Tibial nerve (tissue), 4 donors: ENCODE measurements around the gene PRR35. TPM values are rescaled to one million over a fixed set of nuclear protein-coding genes. Genes with fewer than 3 reads are reported as not detected.

ENCODE experiments used
- DNase-seq, 2 donors: peaks; one replicate each; pipeline ENCODE4 v3.0.0-alpha.2; 2019; ENCODE audit warnings: low spot score in 2 of 2
- H3K27ac ChIP-seq, 4 donors: fragments of 200-600 bp; sonication (generic) in 3 of 4; one replicate each; pipeline ENCODE4 v1.5.1; 2017 to 2019; ENCODE audit warnings: mild to moderate bottlenecking in 1 of 4
- H3K27me3 ChIP-seq, 2 donors: fragments of 200-600 bp; sonication (generic) in 1 of 2; one replicate each; pipeline versions ENCODE4 v1.5.1 to v1.6.0; 2017 to 2019
- H3K36me3 ChIP-seq, 3 donors: fragments of 200-600 bp; sonication (generic); one replicate each; pipeline ENCODE4 v1.5.1; 2018 to 2019
- H3K4me1 ChIP-seq, 4 donors: fragments of 200-600 bp; sonication (generic) in 3 of 4; one replicate each; pipeline ENCODE4 v1.5.1; 2017 to 2019
- H3K4me3 ChIP-seq, 4 donors: fragments of 200-600 bp; sonication (generic) in 3 of 4; one replicate each; pipeline ENCODE4 v1.5.1; 2017 to 2019; ENCODE audit warnings: mild to moderate bottlenecking in 1 of 4, moderate library complexity in 1 of 4
- H3K9me3 ChIP-seq, 4 donors: fragments of 200-600 bp; sonication (generic) in 3 of 4; one replicate each; pipeline ENCODE4 v1.5.1; 2017 to 2019
- EP300 ChIP-seq, 2 donors: sonication (generic); formaldehyde crosslinking; IDR thresholded peaks; one replicate each; pipeline ENCODE4 v1.6.1; 2017; ENCODE audit warnings: antibody characterized with exemption in 2 of 2, mild to moderate bottlenecking in 1 of 2
- POLR2A ChIP-seq, 2 donors: fragments of 450-650 bp; IDR thresholded peaks; one replicate each; pipeline ENCODE4 v1.6.1; 2017; ENCODE audit warnings: antibody characterized with exemption in 2 of 2, mild to moderate bottlenecking in 2 of 2, moderate library complexity in 2 of 2
- WGBS, 2 donors: methylation state at CpG; one replicate each; pipeline ENCODE4 v1.1.5; 2018; 5-methylcytosine and 5-hydroxymethylcytosine counted together
- total RNA-seq, 4 donors: library from RNA; depleted of rRNA; stranded (reverse); fragments of >200 nt; gene quantifications; one replicate each; pipeline ENCODE4 v1.1.0, GENCODE V29; 2016
- TF ChIP-seq, protein P1 (sequence below), 5 experiments: fragments of 200-600 bp in 3 of 5; fragments of 450-650 bp in 2 of 5; sonication (generic) in 3 of 5; IDR thresholded peaks; one replicate each; pipeline ENCODE4 v1.5.1; 2016 to 2019; ENCODE audit warnings: antibody characterized with exemption in 5 of 5, mild to moderate bottlenecking in 3 of 5, moderate library complexity in 2 of 5

Gene PRR35
- total RNA-seq, 4 donors from 2014 or later = not detected

- Histone ChIP-seq H3K4me3 (no peak overlapping the region), H3K27me3 (no peaks in the 10 kb centered on the region), H3K4me1 (peaks cover 0 to 18% (median 15%) of the 10 kb centered on the region in 4 donors), H3K9me3 (no peaks in the 10 kb centered on the region), H3K36me3 (peaks cover 0 to 52% (median 0%) of the 10 kb centered on the region in 3 donors), H3K27ac (no peak overlapping the region)
- no peak for DNase-seq
- 75 to 79% methylated on average over 29 to 32 of the region's 34 CpGs for WGBS, 2 donors
- TF ChIP-seq EP300 (IDR thresholded peaks at IDR 0.05) = no peak
- TF ChIP-seq, protein P1, sequence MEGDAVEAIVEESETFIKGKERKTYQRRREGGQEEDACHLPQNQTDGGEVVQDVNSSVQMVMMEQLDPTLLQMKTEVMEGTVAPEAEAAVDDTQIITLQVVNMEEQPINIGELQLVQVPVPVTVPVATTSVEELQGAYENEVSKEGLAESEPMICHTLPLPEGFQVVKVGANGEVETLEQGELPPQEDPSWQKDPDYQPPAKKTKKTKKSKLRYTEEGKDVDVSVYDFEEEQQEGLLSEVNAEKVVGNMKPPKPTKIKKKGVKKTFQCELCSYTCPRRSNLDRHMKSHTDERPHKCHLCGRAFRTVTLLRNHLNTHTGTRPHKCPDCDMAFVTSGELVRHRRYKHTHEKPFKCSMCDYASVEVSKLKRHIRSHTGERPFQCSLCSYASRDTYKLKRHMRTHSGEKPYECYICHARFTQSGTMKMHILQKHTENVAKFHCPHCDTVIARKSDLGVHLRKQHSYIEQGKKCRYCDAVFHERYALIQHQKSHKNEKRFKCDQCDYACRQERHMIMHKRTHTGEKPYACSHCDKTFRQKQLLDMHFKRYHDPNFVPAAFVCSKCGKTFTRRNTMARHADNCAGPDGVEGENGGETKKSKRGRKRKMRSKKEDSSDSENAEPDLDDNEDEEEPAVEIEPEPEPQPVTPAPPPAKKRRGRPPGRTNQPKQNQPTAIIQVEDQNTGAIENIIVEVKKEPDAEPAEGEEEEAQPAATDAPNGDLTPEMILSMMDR (IDR thresholded peaks at IDR 0.05) = peak in 1 of 5 experiments; percentile 7
These were observed 38.6 kb upstream of the PRR35 start for GRCh38 chr16:521381-522210.

DNA sequence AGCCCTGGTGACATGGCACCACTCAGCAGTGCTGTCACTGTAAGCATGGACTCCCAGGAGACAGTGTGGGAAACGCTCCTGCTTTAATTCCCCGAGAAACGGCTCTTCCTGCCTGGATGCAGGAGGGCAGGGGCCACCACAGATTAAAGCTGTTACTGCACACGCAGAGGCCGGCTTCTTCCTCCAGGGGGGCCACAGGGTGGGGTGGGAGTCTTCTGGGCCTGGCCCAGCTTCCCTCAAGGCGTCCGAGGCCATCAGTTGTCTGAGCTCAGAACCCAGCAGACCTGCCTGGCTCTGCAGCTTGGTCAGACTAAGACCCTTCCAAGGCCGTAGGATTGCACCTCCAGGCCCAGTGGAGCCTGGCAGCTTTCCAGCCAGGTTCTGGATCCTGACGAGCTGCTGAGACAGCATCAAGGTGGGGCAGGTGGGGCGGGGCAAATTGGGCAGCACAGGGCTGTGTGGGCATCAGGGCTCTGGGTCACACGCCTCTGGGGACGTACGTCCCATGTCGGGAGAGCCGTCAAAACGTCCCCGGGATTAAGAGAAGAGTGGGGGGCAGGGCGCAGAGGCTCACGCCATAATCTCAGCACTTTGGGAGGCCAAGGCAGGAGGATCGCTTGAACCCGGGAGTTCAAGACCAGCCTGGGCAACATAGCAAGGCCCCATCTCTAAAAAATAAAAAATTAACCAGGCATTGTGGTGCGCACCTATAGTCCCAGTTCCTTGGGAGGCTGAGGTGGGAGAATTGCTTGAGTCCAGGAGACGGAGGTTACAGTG is 37.7 kb upstream of the PRR35 start:
- DNase-seq = no peak
- TF ChIP-seq EP300 (IDR thresholded peaks at IDR 0.05) (no peak), POLR2A (IDR thresholded peaks at IDR 0.05) (no peak)
- TF ChIP-seq, protein P1 (IDR thresholded peaks at IDR 0.05) = no peak
- H3K4me3 ChIP-seq = no peak overlapping the region
- H3K9me3 ChIP-seq = no peaks in the 10 kb centered on the region
- no peaks in the 10 kb centered on the region for H3K27me3 ChIP-seq
- WGBS, 2 donors = 69 to 80% methylated on average over 21 of the region's 23 CpGs
- H3K36me3 ChIP-seq = peaks cover 0 to 42% (median 0%) of the 10 kb centered on the region in 3 donors
- H3K27ac ChIP-seq = no peak overlapping the region
- H3K4me1 ChIP-seq = peaks cover 0 to 21% (median 16%) of the 10 kb centered on the region in 4 donors

- peaks cover 0 to 37% (median 0%) of the 10 kb centered on the region in 3 donors for H3K36me3 ChIP-seq
- H3K27me3 ChIP-seq = no peaks in the 10 kb centered on the region
- H3K9me3 ChIP-seq = no peaks in the 10 kb centered on the region
- H3K27ac ChIP-seq = no peak overlapping the region
- no peak for TF ChIP-seq POLR2A (IDR thresholded peaks at IDR 0.05)
- TF ChIP-seq, protein P1 (IDR thresholded peaks at IDR 0.05) = no peak
- TF ChIP-seq EP300 (IDR thresholded peaks at IDR 0.05) = no peak
- no peak for DNase-seq
- H3K4me1 ChIP-seq = peaks cover 0 to 22% (median 17%) of the 10 kb centered on the region in 4 donors
- WGBS, 2 donors = 91 to 97% methylated on average over 13 to 22 of the region's 22 CpGs
- H3K4me3 ChIP-seq = no peak overlapping the region
These were observed 37.0 kb upstream of the PRR35 start for GRCh38 chr16:523097-523741.

GRCh38 chr16:524274-525040 is 35.7 kb upstream of the PRR35 start:
- no peak for DNase-seq
- H3K27ac ChIP-seq = no peak overlapping the region
- peaks cover 0 to 24% (median 0%) of the 10 kb centered on the region in 3 donors for H3K36me3 ChIP-seq
- no peak overlapping the region for H3K4me3 ChIP-seq
- TF ChIP-seq POLR2A (IDR thresholded peaks at IDR 0.05) (no peak), EP300 (IDR thresholded peaks at IDR 0.05) (no peak)
- TF ChIP-seq, protein P1 (IDR thresholded peaks at IDR 0.05) = no peak
- WGBS, 2 donors = 85 to 88% methylated on average over 19 to 20 of the region's 24 CpGs
- H3K4me1 ChIP-seq = peaks cover 0 to 35% (median 27%) of the 10 kb centered on the region in 4 donors
- no peaks in the 10 kb centered on the region for H3K9me3 ChIP-seq
- H3K27me3 ChIP-seq = no peaks in the 10 kb centered on the region
